MCF 10A (cell line): ENCODE data around the gene LAPTM5. TPM values are rescaled to one million over a fixed set of nuclear protein-coding genes. Genes with fewer than 3 reads are reported as not detected.

Experiments used
- BruUV-seq: library from RNA; stranded (reverse); fragments of 400-500 nt; replicated peaks from 2 replicates; lab custom pipeline; 2021; lab: Mats Ljungman, UMichigan
- CTCF ChIA-PET: fragments of 300-600 bp; sonication (Branson Sonifier 250); formaldehyde crosslinking; extraction: SDS; loops from one replicate; lab custom pipeline; 2021; ENCODE audit warnings: antibody characterized with exemption, inconsistent platforms; lab: Yijun Ruan, JAX
- POLR2A ChIA-PET: fragments of 300-600, 350-650 bp; sonication (Branson Sonifier 250); formaldehyde crosslinking; extraction: SDS; loops from one replicate; lab custom pipeline; 2020; ENCODE audit warnings: antibody characterized with exemption, inconsistent platforms; lab: Yijun Ruan, JAX
- DNase-seq: peaks from one replicate; pipeline ENCODE4 v3.0.0-alpha.2; 2018; ENCODE audit not compliant: unreplicated experiment
- H3K27ac Mint-ChIP-seq: one replicate; pipeline ENCODE4 v1.8.0; 2022; ENCODE audit warnings: mild to moderate bottlenecking, low read depth, mixed read lengths; ENCODE audit not compliant: unreplicated experiment
- H3K27me3 Mint-ChIP-seq: one replicate; pipeline ENCODE4 v1.8.0; 2022; ENCODE audit warnings: mixed read lengths; ENCODE audit not compliant: insufficient read depth, unreplicated experiment
- H3K36me3 Mint-ChIP-seq: one replicate; pipeline ENCODE4 v1.8.0; 2022; ENCODE audit warnings: mild to moderate bottlenecking, moderate library complexity, mixed read lengths; ENCODE audit not compliant: insufficient read depth, unreplicated experiment
- H3K4me1 Mint-ChIP-seq: one replicate; pipeline ENCODE4 v1.8.0; 2022; ENCODE audit warnings: mixed read lengths; ENCODE audit not compliant: insufficient read depth, unreplicated experiment
- H3K4me3 Mint-ChIP-seq: one replicate; pipeline ENCODE4 v1.8.0; 2022; ENCODE audit warnings: mild to moderate bottlenecking, moderate library complexity, mixed read lengths; ENCODE audit not compliant: unreplicated experiment
- H3K9me3 Mint-ChIP-seq: one replicate; pipeline ENCODE4 v1.8.0; 2022; ENCODE audit warnings: mixed read lengths; ENCODE audit not compliant: unreplicated experiment
- intact Hi-C: fragments of 100-400 bp; cut with micrococcal nuclease; formaldehyde crosslinking; loops from 2 replicates; pipeline ENCODE4 v1.14.1; 2022
- total RNA-seq: library from RNA; stranded (reverse); gene quantifications from 2 replicates; pipeline ENCODE4 v1.2.3, GENCODE V29; 2022
- TF ChIP-seq, protein P1 (sequence below): fragments of 200-600 bp; IDR thresholded peaks from one replicate; pipeline ENCODE4 v1.8.0; 2022; ENCODE audit warnings: antibody characterized with exemption, mild to moderate bottlenecking; ENCODE audit not compliant: unreplicated experiment

Gene LAPTM5
- total RNA-seq, 1 experiment from 2014 or later, result 15.9 TPM

DNA sequence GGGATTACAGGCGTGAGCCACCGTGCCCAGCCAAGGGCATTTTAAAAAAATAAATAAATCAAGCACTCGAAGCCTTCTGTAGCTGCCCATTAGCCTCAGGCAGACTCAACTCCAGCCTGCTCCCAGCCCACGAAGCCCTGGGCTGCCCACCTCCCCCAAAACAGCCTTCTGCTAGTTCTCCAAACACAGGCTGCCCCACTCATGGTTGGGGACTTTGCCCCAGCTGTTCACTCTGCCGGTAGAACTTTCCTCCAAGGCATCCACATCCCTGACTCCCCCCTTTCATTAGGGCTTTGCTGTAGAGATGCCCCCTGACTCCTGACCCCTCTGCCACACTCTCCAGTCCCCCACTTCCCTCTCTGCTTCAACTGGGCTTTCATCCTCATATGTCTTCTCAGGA lies 29.7 kb upstream of the LAPTM5 start:
- TSS peak; percentile 76 for BruUV-seq
- CTCF ChIA-PET, result interaction anchor here (0.5 to 7.1 kb wide), 5 partner anchors 15 to 141 kb away, joined by 4 to 70 read pairs (median 30); partner anchors contain the start of gene SDC3
- Mint-ChIP-seq H3K4me3 (peak overlapping the region; percentile 99), H3K27me3 (no peaks in the 10 kb centered on the region), H3K27ac (peak overlapping the region; percentile 100), H3K4me1 (peaks cover 74% of the 10 kb centered on the region), H3K36me3 (peaks cover 38% of the 10 kb centered on the region), H3K9me3 (no peaks in the 10 kb centered on the region)
- TF ChIP-seq, protein P1, sequence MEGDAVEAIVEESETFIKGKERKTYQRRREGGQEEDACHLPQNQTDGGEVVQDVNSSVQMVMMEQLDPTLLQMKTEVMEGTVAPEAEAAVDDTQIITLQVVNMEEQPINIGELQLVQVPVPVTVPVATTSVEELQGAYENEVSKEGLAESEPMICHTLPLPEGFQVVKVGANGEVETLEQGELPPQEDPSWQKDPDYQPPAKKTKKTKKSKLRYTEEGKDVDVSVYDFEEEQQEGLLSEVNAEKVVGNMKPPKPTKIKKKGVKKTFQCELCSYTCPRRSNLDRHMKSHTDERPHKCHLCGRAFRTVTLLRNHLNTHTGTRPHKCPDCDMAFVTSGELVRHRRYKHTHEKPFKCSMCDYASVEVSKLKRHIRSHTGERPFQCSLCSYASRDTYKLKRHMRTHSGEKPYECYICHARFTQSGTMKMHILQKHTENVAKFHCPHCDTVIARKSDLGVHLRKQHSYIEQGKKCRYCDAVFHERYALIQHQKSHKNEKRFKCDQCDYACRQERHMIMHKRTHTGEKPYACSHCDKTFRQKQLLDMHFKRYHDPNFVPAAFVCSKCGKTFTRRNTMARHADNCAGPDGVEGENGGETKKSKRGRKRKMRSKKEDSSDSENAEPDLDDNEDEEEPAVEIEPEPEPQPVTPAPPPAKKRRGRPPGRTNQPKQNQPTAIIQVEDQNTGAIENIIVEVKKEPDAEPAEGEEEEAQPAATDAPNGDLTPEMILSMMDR, result no peak
- no peak for DNase-seq
- intact Hi-C loops, result loop anchor here (5.0 to 10.0 kb wide), 2 partner anchors 140 to 398 kb away; no protein-coding TSS in a partner anchor
- POLR2A ChIA-PET, result interaction anchor here (0.6 to 5.0 kb wide), 12 partner anchors 9 to 1548 kb away, joined by 3 to 53 read pairs (median 7); no protein-coding TSS in a partner anchor

GRCh38 chr1:30786264-30786991 lies 28.9 kb upstream of the LAPTM5 start:
- intact Hi-C loops, result loop anchor here (5.0 to 10.0 kb wide), 2 partner anchors 141 to 398 kb away; no protein-coding TSS in a partner anchor
- Mint-ChIP-seq H3K4me1 (peaks cover 72% of the 10 kb centered on the region), H3K9me3 (no peaks in the 10 kb centered on the region), H3K27ac (peak overlapping the region; percentile 100), H3K27me3 (no peaks in the 10 kb centered on the region), H3K4me3 (peak overlapping the region; percentile 99), H3K36me3 (peaks cover 46% of the 10 kb centered on the region)
- BruUV-seq, result no TSS peak
- TF ChIP-seq, protein P1, result no peak
- DNase-seq, result peak; percentile 66
- CTCF ChIA-PET, result interaction anchor here (0.8 to 7.1 kb wide), 8 partner anchors 16 to 142 kb away, joined by 3 to 70 read pairs (median 8); partner anchors contain the start of gene SDC3
- POLR2A ChIA-PET, result interaction anchor here (1.5 to 5.0 kb wide), 11 partner anchors 8 to 134 kb away, joined by 4 to 53 read pairs (median 7); no protein-coding TSS in a partner anchor

DNA sequence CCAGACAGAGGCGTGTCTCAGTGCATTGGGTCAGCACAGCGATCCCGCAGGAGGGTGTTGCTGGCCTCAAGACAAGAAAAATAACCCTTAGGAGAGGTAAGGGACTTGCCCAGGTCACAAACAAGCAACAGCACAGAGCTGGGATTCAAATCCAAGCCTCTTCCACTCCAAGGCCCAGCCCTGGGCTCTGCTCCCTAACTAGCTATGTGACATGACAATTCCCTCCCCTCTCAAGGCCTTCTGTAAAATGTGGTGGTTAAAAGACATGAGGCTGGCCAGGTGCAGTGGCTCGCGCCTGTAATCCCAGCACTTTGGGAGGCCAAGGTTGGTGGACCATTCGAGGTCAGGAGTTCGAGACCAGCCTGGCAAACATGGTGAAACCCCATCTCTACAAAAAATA lies 28.1 kb upstream of the LAPTM5 start:
- CTCF ChIA-PET, result interaction anchor here (0.8 to 7.1 kb wide), 8 partner anchors 16 to 143 kb away, joined by 3 to 70 read pairs (median 8); partner anchors contain the start of gene SDC3
- Mint-ChIP-seq H3K27ac (peak overlapping the region; percentile 100), H3K4me3 (peak overlapping the region; percentile 99), H3K4me1 (peaks cover 67% of the 10 kb centered on the region), H3K36me3 (peaks cover 53% of the 10 kb centered on the region), H3K9me3 (no peaks in the 10 kb centered on the region), H3K27me3 (no peaks in the 10 kb centered on the region)
- no TSS peak for BruUV-seq
- TF ChIP-seq, protein P1, result no peak
- peak; percentile 62 for DNase-seq
- intact Hi-C loops, result loop anchor here (5.0 to 10.0 kb wide), 2 partner anchors 142 to 399 kb away; no protein-coding TSS in a partner anchor
- POLR2A ChIA-PET, result interaction anchor here (1.5 to 5.0 kb wide), 6 partner anchors 12 to 125 kb away, joined by 4 to 53 read pairs (median 17); no protein-coding TSS in a partner anchor

DNA sequence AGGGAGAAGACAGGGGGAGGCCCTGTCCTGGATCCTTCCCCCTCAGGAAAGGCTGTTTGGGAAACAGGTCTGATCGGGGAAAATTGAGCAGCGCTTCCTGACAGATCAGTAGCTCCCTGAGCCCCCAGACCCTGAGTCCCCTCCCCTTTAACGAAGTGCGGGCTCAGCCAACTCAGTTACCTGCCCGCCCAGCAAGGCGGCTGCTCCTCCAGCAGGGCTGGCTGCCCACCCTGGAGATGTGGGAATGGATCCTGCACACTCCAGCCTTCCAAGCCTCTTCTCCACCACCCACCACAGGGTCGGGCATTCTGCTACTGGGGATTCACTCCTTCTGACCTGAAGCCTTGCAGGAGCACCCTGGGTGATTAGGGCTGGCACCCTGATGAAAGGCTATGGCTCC lies 27.6 kb upstream of the LAPTM5 start:
- DNase-seq, result no peak
- Mint-ChIP-seq H3K4me1 (peaks cover 68% of the 10 kb centered on the region), H3K27me3 (no peaks in the 10 kb centered on the region), H3K27ac (peak overlapping the region; percentile 100), H3K9me3 (no peaks in the 10 kb centered on the region), H3K4me3 (peak overlapping the region; percentile 99), H3K36me3 (peaks cover 58% of the 10 kb centered on the region)
- ChIA-PET CTCF (interaction anchor here (0.6 to 7.1 kb wide), 6 partner anchors 17 to 257 kb away, joined by 3 to 70 read pairs (median 20); partner anchors contain the start of gene SDC3), POLR2A (interaction anchor here (1.5 to 5.0 kb wide), 5 partner anchors 11 to 125 kb away, joined by 4 to 53 read pairs (median 29); no protein-coding TSS in a partner anchor)
- intact Hi-C loops, result loop anchor here (5.0 to 10.0 kb wide), 2 partner anchors 142 to 400 kb away; no protein-coding TSS in a partner anchor
- TF ChIP-seq, protein P1, result no peak
- no TSS peak for BruUV-seq
